ENCODE data around the gene RPS6KA1.

The RPS6KA1 gene

DNA sequence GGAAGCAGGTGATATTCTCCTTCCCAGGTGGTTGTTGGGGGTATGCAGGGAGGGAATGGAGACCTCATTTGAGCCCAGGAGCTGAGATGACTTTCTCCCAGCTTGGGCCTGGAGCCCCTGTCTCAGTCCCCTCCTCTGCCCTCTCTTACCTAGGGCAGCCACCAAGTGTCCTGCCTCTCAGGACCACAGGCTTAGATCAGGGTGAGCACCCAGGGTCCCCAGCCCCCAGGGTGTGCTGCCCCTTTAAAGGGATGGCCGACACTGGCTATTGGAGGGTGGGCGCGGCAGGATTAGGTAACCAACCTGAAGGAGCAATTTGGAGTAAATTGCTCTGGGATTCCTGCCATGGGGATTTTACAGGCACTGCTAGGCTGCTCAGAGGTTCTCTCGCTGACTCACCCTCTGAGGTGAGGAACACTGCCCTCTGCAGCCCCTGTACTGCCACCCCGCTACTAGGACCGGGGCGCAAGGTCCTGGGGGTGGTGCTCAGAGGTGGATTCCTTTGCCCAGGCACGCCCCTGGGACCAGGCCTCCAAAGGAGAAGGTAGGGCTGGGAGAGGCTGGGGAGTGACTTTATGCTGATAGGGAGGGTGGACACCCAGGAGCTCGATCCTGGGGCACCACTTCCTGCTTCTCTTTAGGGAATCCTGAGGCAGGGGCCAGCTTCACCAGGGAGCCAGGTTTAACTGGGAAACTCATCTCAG, 1.5 kb downstream of the RPS6KA1 start:
- TF ChIP-seq, protein P1, sequence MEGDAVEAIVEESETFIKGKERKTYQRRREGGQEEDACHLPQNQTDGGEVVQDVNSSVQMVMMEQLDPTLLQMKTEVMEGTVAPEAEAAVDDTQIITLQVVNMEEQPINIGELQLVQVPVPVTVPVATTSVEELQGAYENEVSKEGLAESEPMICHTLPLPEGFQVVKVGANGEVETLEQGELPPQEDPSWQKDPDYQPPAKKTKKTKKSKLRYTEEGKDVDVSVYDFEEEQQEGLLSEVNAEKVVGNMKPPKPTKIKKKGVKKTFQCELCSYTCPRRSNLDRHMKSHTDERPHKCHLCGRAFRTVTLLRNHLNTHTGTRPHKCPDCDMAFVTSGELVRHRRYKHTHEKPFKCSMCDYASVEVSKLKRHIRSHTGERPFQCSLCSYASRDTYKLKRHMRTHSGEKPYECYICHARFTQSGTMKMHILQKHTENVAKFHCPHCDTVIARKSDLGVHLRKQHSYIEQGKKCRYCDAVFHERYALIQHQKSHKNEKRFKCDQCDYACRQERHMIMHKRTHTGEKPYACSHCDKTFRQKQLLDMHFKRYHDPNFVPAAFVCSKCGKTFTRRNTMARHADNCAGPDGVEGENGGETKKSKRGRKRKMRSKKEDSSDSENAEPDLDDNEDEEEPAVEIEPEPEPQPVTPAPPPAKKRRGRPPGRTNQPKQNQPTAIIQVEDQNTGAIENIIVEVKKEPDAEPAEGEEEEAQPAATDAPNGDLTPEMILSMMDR (IDR thresholded peaks at IDR 0.05; ENCODE audit: low read depth, low read length, poor library complexity, severe bottlenecking) = peak; percentile 31
- TF ChIP-seq EZH2phosphoT487 (IDR thresholded peaks at IDR 0.05; ENCODE audit: borderline replicate concordance, low read length) = no peak
- peaks cover 17% of the 10 kb centered on the region for H3K79me2 ChIP-seq (ENCODE audit: control insufficient read depth, low read length)
- peak overlapping the region; percentile 94 for H3K4me3 ChIP-seq (ENCODE audit: low read length)

DNA sequence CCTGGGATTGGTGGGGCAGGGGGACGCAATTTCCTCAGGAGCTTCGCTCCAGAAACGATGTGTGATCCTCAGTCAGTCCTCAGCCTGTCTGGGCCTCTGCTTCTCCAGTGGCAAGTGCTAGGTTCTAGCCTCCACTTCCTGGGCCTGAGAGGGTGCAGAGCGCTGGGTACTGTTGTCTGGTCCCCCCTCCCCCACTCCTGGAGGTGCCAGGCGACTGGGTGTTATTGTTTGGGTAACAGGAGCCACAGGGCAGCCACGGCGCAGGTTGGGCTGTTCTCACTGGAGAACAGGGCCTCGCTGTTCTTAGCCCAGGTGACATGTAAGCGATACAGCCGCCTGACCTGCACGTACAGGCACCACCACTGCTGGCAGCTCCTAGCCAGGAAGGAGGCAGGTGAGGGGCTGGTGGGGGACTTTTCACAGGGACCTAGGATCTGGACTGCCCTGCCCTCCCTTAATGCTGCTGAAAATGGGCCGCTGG, 2.1 kb downstream of the RPS6KA1 start:
- TF ChIP-seq EZH2phosphoT487 (IDR thresholded peaks at IDR 0.05; ENCODE audit: borderline replicate concordance, low read length) = no peak
- TF ChIP-seq, protein P1 (IDR thresholded peaks at IDR 0.05; ENCODE audit: low read depth, low read length, poor library complexity, severe bottlenecking) = no peak
- H3K9me3 ChIP-seq (ENCODE audit: control insufficient read depth, insufficient read depth, low read length) = no peaks in the 10 kb centered on the region
- H3K4me2 ChIP-seq (ENCODE audit: low read length) = peak overlapping the region; percentile 89; the same call in 1 of the 2 replicates
- H3K4me1 ChIP-seq (ENCODE audit: control insufficient read depth, low read length) = peaks cover 63% of the 10 kb centered on the region
- H3K4me3 ChIP-seq (ENCODE audit: low read length) = no peak overlapping the region
- H3K27ac ChIP-seq (ENCODE audit: low read depth, low read length) = no peak overlapping the region
- no peaks in the 10 kb centered on the region for H4K20me1 ChIP-seq (ENCODE audit: control insufficient read depth, insufficient read depth, low read depth, low read length)
- H3K27me3 ChIP-seq (ENCODE audit: control insufficient read depth, low read length) = no peaks in the 10 kb centered on the region
- no peaks in the 10 kb centered on the region for H3K9me2 ChIP-seq (replicated peaks; ENCODE audit: control insufficient read depth, low read length)
- peaks cover 17% of the 10 kb centered on the region for H3K79me2 ChIP-seq (ENCODE audit: control insufficient read depth, low read length)
- no peaks in the 10 kb centered on the region; the same call in 1 of the 2 replicates for H3K36me3 ChIP-seq (ENCODE audit: control insufficient read depth, low read length)
- H3F3A ChIP-seq (ENCODE audit: control insufficient read depth, insufficient read depth) = no peaks in the 10 kb centered on the region

More for the DNA sequence above, 1.5 kb downstream of the RPS6KA1 start:
- H3K9me3 ChIP-seq (ENCODE audit: control insufficient read depth, insufficient read depth, low read length) = no peaks in the 10 kb centered on the region
- H3K27me3 ChIP-seq (ENCODE audit: control insufficient read depth, low read length) = no peaks in the 10 kb centered on the region
- H3K4me1 ChIP-seq (ENCODE audit: control insufficient read depth, low read length) = peaks cover 59% of the 10 kb centered on the region
- H3K4me2 ChIP-seq (ENCODE audit: low read length) = peak overlapping the region; percentile 89
- no peaks in the 10 kb centered on the region for H3F3A ChIP-seq (ENCODE audit: control insufficient read depth, insufficient read depth)
- H3K9me2 ChIP-seq (replicated peaks; ENCODE audit: control insufficient read depth, low read length) = no peaks in the 10 kb centered on the region
- H3K36me3 ChIP-seq (ENCODE audit: control insufficient read depth, low read length) = no peaks in the 10 kb centered on the region; the same call in 1 of the 2 replicates
- H3K27ac ChIP-seq (ENCODE audit: low read depth, low read length) = no peak overlapping the region
- H4K20me1 ChIP-seq (ENCODE audit: control insufficient read depth, insufficient read depth, low read depth, low read length) = no peaks in the 10 kb centered on the region

DNA sequence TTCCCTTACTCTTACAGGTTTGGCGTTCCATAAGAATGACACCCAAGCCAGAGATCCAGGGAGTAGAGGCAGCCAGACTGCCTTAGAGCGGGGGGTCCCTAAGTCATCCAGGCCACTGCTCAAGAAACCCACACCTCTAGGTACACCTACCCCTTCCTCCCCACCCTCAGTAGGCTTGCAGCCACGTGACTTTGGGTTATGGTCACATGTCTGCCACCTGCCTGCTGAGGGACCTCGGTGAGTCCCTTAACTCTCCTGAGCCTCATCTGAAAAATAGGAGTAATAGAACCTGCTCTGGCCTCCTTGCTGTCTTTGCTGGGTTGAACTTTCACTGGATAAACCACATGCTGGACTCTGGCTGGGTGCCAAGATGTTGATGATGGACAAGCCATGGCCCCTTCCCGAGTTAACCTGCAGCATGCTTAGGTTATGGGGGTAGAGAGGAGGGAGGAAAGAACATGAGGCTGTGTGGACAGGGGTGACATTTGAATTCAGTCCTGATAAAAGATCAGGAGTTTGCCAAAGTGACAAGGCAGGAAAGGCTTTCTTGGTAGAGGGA, 4.5 kb downstream of the RPS6KA1 start:
- TF ChIP-seq, protein P1 (IDR thresholded peaks at IDR 0.05; ENCODE audit: low read depth, low read length, poor library complexity, severe bottlenecking) = no peak
- no peak for TF ChIP-seq EZH2phosphoT487 (IDR thresholded peaks at IDR 0.05; ENCODE audit: borderline replicate concordance, low read length)
- Histone ChIP-seq H3K4me2 (ENCODE audit: low read length) (peak overlapping the region; percentile 53), H3K4me1 (ENCODE audit: control insufficient read depth, low read length) (peaks cover 76% of the 10 kb centered on the region), H3K9me2 (replicated peaks; ENCODE audit: control insufficient read depth, low read length) (no peaks in the 10 kb centered on the region), H4K20me1 (ENCODE audit: control insufficient read depth, insufficient read depth, low read depth, low read length) (no peaks in the 10 kb centered on the region; the same call in 1 of the 2 replicates), H3K79me2 (ENCODE audit: control insufficient read depth, low read length) (peaks cover 17% of the 10 kb centered on the region), H3F3A (ENCODE audit: control insufficient read depth, insufficient read depth) (0 out of 2 replicates have a peak, but pooled peaks cover 7% of the 10 kb centered on the region), H3K36me3 (ENCODE audit: control insufficient read depth, low read length) (peaks cover 5% of the 10 kb centered on the region), H3K4me3 (ENCODE audit: low read length) (peak overlapping the region; percentile 16; the same call in 1 of the 2 replicates), H3K27ac (ENCODE audit: low read depth, low read length) (no peak overlapping the region), H3K9me3 (ENCODE audit: control insufficient read depth, insufficient read depth, low read length) (no peaks in the 10 kb centered on the region), H3K27me3 (ENCODE audit: control insufficient read depth, low read length) (no peaks in the 10 kb centered on the region)

Data from DOHH2 (cell line).